Stomach (tissue), 9 donors: ENCODE measurements around the gene MIPOL1. TPM values are rescaled to one million over a fixed set of nuclear protein-coding genes. Genes with fewer than 3 reads are reported as not detected.
"Not testable (repeated sequence)": the region's sequence is repeated elsewhere in the genome, so short reads cannot be mapped to it uniquely, and the experiment has no call there.

ENCODE experiments used
- DNase-seq, 2 donors: peaks; one replicate each; pipeline versions ENCODE4 v3.0.0 to v3.0.0-alpha.2; 2013 to 2019
- H3K27ac ChIP-seq, 5 donors: fragments of 200-600 bp in 4 of 5; sonication (generic) in 4 of 5; one replicate each; pipeline ENCODE4 v1.5.1; 2013 to 2019; ENCODE audit warnings: mild to moderate bottlenecking in 1 of 5, moderate library complexity in 1 of 5
- H3K27me3 ChIP-seq, 3 donors: fragments of 200-600 bp; sonication (generic); one replicate each; pipeline ENCODE4 v1.5.1; 2017 to 2019; ENCODE audit warnings: mixed run types in 1 of 3
- H3K36me3 ChIP-seq, 4 donors: fragments of 200-600 bp; sonication (generic); 1 replicate in 3 of 4; 2 replicates in 1 of 4; pipeline ENCODE4 v1.5.1; 2016 to 2019
- H3K4me1 ChIP-seq, 4 donors: fragments of 200-600 bp; sonication (generic); one replicate each; pipeline ENCODE4 v1.5.1; 2016 to 2019
- H3K4me3 ChIP-seq, 4 donors: fragments of 200-600 bp; sonication (generic) in 3 of 4; one replicate each; pipeline ENCODE4 v1.5.1; 2016 to 2019; ENCODE audit warnings: mild to moderate bottlenecking in 1 of 4
- H3K9me3 ChIP-seq, 4 donors: fragments of 200-600 bp; sonication (generic); one replicate each; pipeline ENCODE4 v1.5.1; 2016 to 2019
- CTCF ChIP-seq, 7 experiments: fragments of 450-650 bp in 4 of 7; fragments of 200-600 bp in 3 of 7; sonication (generic) in 3 of 7; IDR thresholded peaks; one replicate each; pipeline ENCODE4 v1.5.1; 2016 to 2019; ENCODE audit warnings: antibody characterized with exemption in 7 of 7, control low read depth in 2 of 7, mild to moderate bottlenecking in 1 of 7
- EP300 ChIP-seq: sonication (generic); formaldehyde crosslinking; IDR thresholded peaks from one replicate; pipeline ENCODE4 v1.6.1; 2017; ENCODE audit warnings: antibody characterized with exemption
- POLR2A ChIP-seq, 4 donors: fragments of 450-650 bp; IDR thresholded peaks; one replicate each; pipeline ENCODE4 v1.6.1; 2016; ENCODE audit warnings: antibody characterized with exemption in 4 of 4, control low read depth in 2 of 4, mild to moderate bottlenecking in 1 of 4, moderate library complexity in 1 of 4
- POLR2AphosphoS5 ChIP-seq, 3 donors: sonication (generic); formaldehyde crosslinking; IDR thresholded peaks; one replicate each; pipeline ENCODE4 v1.6.1; 2016; ENCODE audit warnings: antibody characterized with exemption in 3 of 3
- WGBS, 5 donors: extraction: QIAGEN DNeasy Blood & Tissue Kit in 3 of 5; methylation state at CpG; one replicate each; pipeline versions ENCODE4 v1.1.5 to v1.1.7; 2013 to 2018; 5-methylcytosine and 5-hydroxymethylcytosine counted together
- intact Hi-C: fragments of 100-400 bp; cut with DNase I; formaldehyde crosslinking; loops from one replicate; pipeline ENCODE4 v1.15.1; 2023; ENCODE audit warnings: low total_unique reads
- polyA plus RNA-seq, 3 donors: library from polyadenylated mRNA; stranded (reverse); fragments of 200-250 nt; gene quantifications; one replicate each; pipeline ENCODE4 v1.2.3, GENCODE V29; 2013
- total RNA-seq, 5 donors: library from RNA; depleted of rRNA; stranded (reverse); fragments of >200 nt; gene quantifications; one replicate each; pipeline versions ENCODE4 v1.1.0 to v1.2.3, GENCODE V29; 2014 to 2016
- donor health status: healthy with polysubstance abuse.
- donor health status: Bipolar disorder and iron deficiency.
- donor health status: healthy.

MIPOL1 gene
- total and polyA plus RNA-seq, 8 donors, result 2.2 to 133 (median 15.8) TPM

GRCh38 chr14:37198907-37199306 is 1.2 kb downstream of the MIPOL1 start:
- 81 to 90% (median 87%) methylated on average over 5 of the region's 5 CpGs for WGBS, 5 donors
- H3K27me3 ChIP-seq, result no peaks in the 10 kb centered on the region
- peaks cover 5 to 54% (median 35%) of the 10 kb centered on the region in 4 donors for H3K4me1 ChIP-seq
- no peak for TF ChIP-seq EP300
- no peak for TF ChIP-seq POLR2A (IDR thresholded peaks at IDR 0.05)
- no peak for TF ChIP-seq CTCF (IDR thresholded peaks at IDR 0.05)
- no peak for TF ChIP-seq POLR2AphosphoS5 (IDR thresholded peaks at IDR 0.05)
- no peak for DNase-seq
- no peaks in the 10 kb centered on the region for H3K36me3 ChIP-seq
- peak overlapping the region in 3 of 5 donors; percentile 87 to 92 (median 88) for H3K27ac ChIP-seq
- no peaks in the 10 kb centered on the region for H3K9me3 ChIP-seq
- intact Hi-C loops, result no loop called here
- H3K4me3 ChIP-seq, result peak overlapping the region; percentile 56 to 69 (median 64)

- H3K27me3 ChIP-seq, result no peaks in the 10 kb centered on the region
- no peak for DNase-seq
- H3K27ac ChIP-seq, result no peak overlapping the region
- peaks cover 0 to 11% (median 0%) of the 10 kb centered on the region in 4 donors for H3K36me3 ChIP-seq
- peaks cover 5 to 43% (median 26%) of the 10 kb centered on the region in 4 donors for H3K4me1 ChIP-seq
- H3K4me3 ChIP-seq, result no peak overlapping the region
- intact Hi-C loops, result no loop called here
- WGBS, 5 donors, result 88 to 97% (median 95%) methylated on average over 2 of the region's 2 CpGs
- H3K9me3 ChIP-seq, result peaks cover 0 to 13% (median 10%) of the 10 kb centered on the region in 4 donors
- TF ChIP-seq EP300 (no peak), CTCF (IDR thresholded peaks at IDR 0.05) (no peak), POLR2A (IDR thresholded peaks at IDR 0.05) (no peak), POLR2AphosphoS5 (IDR thresholded peaks at IDR 0.05) (no peak)
These were observed 4.0 kb downstream of the MIPOL1 start for GRCh38 chr14:37201724-37202123.

GRCh38 chr14:37202265-37202664 is 4.5 kb downstream of the MIPOL1 start:
- Histone ChIP-seq H3K27ac (no peak overlapping the region), H3K9me3 (peaks cover 0 to 17% (median 11%) of the 10 kb centered on the region in 4 donors), H3K4me3 (no peak overlapping the region), H3K27me3 (no peaks in the 10 kb centered on the region), H3K4me1 (peaks cover 5 to 39% (median 22%) of the 10 kb centered on the region in 4 donors), H3K36me3 (peaks cover 0 to 11% (median 0%) of the 10 kb centered on the region in 4 donors)
- intact Hi-C loops, result no loop called here
- DNase-seq, result no peak
- 68 to 80% (median 77%) methylated on average over 2 of the region's 2 CpGs for WGBS, 5 donors
- TF ChIP-seq POLR2AphosphoS5 (IDR thresholded peaks at IDR 0.05) (no peak), POLR2A (IDR thresholded peaks at IDR 0.05) (no peak)

- Histone ChIP-seq H3K9me3 (peaks cover 0 to 17% (median 11%) of the 10 kb centered on the region in 4 donors), H3K4me3 (no peak overlapping the region), H3K27me3 (no peaks in the 10 kb centered on the region), H3K36me3 (peaks cover 0 to 11% (median 0%) of the 10 kb centered on the region in 4 donors), H3K27ac (no peak overlapping the region), H3K4me1 (peaks cover 5 to 39% (median 22%) of the 10 kb centered on the region in 4 donors)
- TF ChIP-seq POLR2AphosphoS5 (IDR thresholded peaks at IDR 0.05) (no peak), CTCF (IDR thresholded peaks at IDR 0.05) (no peak), POLR2A (IDR thresholded peaks at IDR 0.05) (no peak), EP300 (no peak)
- DNase-seq, result no peak
- intact Hi-C loops, result no loop called here
- WGBS, 5 donors, result 79 to 93% (median 86%) methylated on average over 2 of the region's 2 CpGs
These were observed 5.1 kb downstream of the MIPOL1 start for GRCh38 chr14:37202812-37203211.

- intact Hi-C loops, result no loop called here
- no peaks in the 10 kb centered on the region for H3K27me3 ChIP-seq
- H3K36me3 ChIP-seq, result peaks cover 0 to 11% (median 0%) of the 10 kb centered on the region in 4 donors
- no peak overlapping the region for H3K4me3 ChIP-seq
- no peak overlapping the region for H3K27ac ChIP-seq
- H3K9me3 ChIP-seq, result peaks cover 0 to 17% (median 11%) of the 10 kb centered on the region in 4 donors
- TF ChIP-seq CTCF (IDR thresholded peaks at IDR 0.05) (no peak), POLR2AphosphoS5 (IDR thresholded peaks at IDR 0.05) (no peak), EP300 (no peak), POLR2A (IDR thresholded peaks at IDR 0.05) (no peak)
- H3K4me1 ChIP-seq, result peaks cover 2 to 38% (median 19%) of the 10 kb centered on the region in 4 donors
- DNase-seq, result no peak
- WGBS, 5 donors, result 83 to 95% (median 90%) methylated on average over 1 of the region's 1 CpG
These were observed 5.7 kb downstream of the MIPOL1 start for GRCh38 chr14:37203423-37203822.

- H3K27me3 ChIP-seq, DNase-seq, intact Hi-C loops, H3K4me3 ChIP-seq, H3K27ac ChIP-seq: not testable (repeated sequence)
- Histone ChIP-seq H3K4me1 (peaks cover 0 to 18% (median 6%) of the 10 kb centered on the region in 4 donors), H3K36me3 (peaks cover 0 to 11% (median 0%) of the 10 kb centered on the region in 4 donors), H3K9me3 (peaks cover 0 to 17% (median 11%) of the 10 kb centered on the region in 4 donors)
- WGBS, 5 donors, result 96 to 99% (median 97%) methylated on average over 7 of the region's 7 CpGs
These were observed 8.2 kb downstream of the MIPOL1 start for GRCh38 chr14:37205623-37206605.

- H3K4me1 ChIP-seq, intact Hi-C loops, H3K27ac ChIP-seq, DNase-seq, H3K4me3 ChIP-seq, H3K27me3 ChIP-seq: not testable (repeated sequence)
- WGBS, 5 donors, result 88 to 96% (median 91%) methylated on average over 2 of the region's 2 CpGs
- peaks cover 0 to 22% (median 1%) of the 10 kb centered on the region in 4 donors for H3K36me3 ChIP-seq
- peaks cover 0 to 17% (median 11%) of the 10 kb centered on the region in 4 donors for H3K9me3 ChIP-seq
These were observed 11.9 kb downstream of the MIPOL1 start for GRCh38 chr14:37209617-37210016.
